Type B pancreatic cell (in vitro differentiated cells): ENCODE results near the gene MLLT1. TPM values are rescaled to one million over a fixed set of nuclear protein-coding genes. Genes with fewer than 3 reads are reported as not detected.

Source experiments
- DNase-seq: peaks from one replicate; pipeline ENCODE4 v3.0.0; 2021; ENCODE audit warnings: mixed read lengths; ENCODE audit not compliant: unreplicated experiment; ENCODE audit errors: extremely low spot score
- H3K27ac Mint-ChIP-seq: 2 replicates; pipeline ENCODE4 v1.8.0; 2021; ENCODE audit warnings: mild to moderate bottlenecking, mixed read lengths
- H3K27me3 Mint-ChIP-seq: 2 replicates; pipeline ENCODE4 v1.8.0; 2021; ENCODE audit warnings: mixed read lengths
- H3K36me3 Mint-ChIP-seq: 2 replicates; pipeline ENCODE4 v1.8.0; 2021; ENCODE audit warnings: mixed read lengths
- H3K4me1 Mint-ChIP-seq: one replicate; pipeline ENCODE4 v1.8.0; 2021; ENCODE audit warnings: mixed read lengths; ENCODE audit not compliant: unreplicated experiment
- H3K4me3 Mint-ChIP-seq: 2 replicates; pipeline ENCODE4 v1.8.0; 2021; ENCODE audit warnings: mild to moderate bottlenecking, mixed read lengths
- H3K9me3 Mint-ChIP-seq: 2 replicates; pipeline ENCODE4 v1.8.0; 2021; ENCODE audit warnings: mixed read lengths
- CTCF ChIP-seq: fragments of 200-600 bp; sonication (generic); conservative IDR thresholded peaks from 2 replicates; pipeline ENCODE4 v1.5.0; 2021; ENCODE audit warnings: antibody characterized with exemption, mild to moderate bottlenecking
- total RNA-seq: library from RNA; stranded (reverse); gene quantifications from 2 replicates; pipeline ENCODE4 v1.2.1, GENCODE V29; 2021; ENCODE audit warnings: low replicate concordance

MLLT1 gene
- total RNA-seq, 1 donor from 2014 or later, result 106 TPM

- Mint-ChIP-seq H3K4me1 (no peaks in the 10 kb centered on the region), H3K4me3 (no peak overlapping the region), H3K36me3 (no peaks in the 10 kb centered on the region), H3K27me3 (no peaks in the 10 kb centered on the region), H3K27ac (no peak overlapping the region), H3K9me3 (peaks cover 5% of the 10 kb centered on the region)
- no peak for TF ChIP-seq CTCF
- no peak for DNase-seq
These were observed 112.7 kb downstream of the MLLT1 start for GRCh38 chr19:6167115-6167514.

DNA sequence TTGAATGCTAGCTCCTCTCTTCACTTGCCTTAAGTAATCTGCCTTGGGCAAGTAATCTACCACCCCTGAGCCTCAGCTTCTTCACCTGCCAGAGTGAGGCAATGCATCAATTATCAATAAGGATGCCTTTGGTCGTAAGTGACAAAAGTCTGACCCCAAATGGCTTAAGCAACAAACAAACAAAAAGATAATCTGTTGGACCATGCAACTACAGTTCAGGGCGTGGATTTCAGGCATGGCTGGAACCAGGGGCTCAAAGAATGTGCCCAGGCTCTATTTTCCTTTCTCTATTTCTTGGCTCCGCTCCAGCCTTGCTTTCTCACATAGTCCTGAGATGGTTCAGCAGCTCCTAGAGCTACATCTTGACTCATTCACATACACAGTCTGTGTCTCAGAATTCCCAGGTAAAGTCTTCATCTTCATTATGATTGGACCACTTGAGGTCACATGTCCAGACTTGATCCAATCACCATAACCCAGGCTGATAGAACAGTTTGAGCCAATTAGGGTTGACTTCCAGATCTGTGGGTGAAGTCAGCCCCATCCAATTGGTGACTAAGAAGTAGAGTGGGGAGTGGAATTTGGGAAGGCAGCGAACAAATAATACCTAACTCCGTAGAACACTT lies 114.8 kb downstream of the MLLT1 start:
- Mint-ChIP-seq H3K27me3 (no peaks in the 10 kb centered on the region), H3K4me3 (no peak overlapping the region), H3K4me1 (no peaks in the 10 kb centered on the region), H3K36me3 (no peaks in the 10 kb centered on the region), H3K9me3 (peaks cover 5% of the 10 kb centered on the region), H3K27ac (no peak overlapping the region)
- TF ChIP-seq CTCF, result no peak
- no peak for DNase-seq

DNA sequence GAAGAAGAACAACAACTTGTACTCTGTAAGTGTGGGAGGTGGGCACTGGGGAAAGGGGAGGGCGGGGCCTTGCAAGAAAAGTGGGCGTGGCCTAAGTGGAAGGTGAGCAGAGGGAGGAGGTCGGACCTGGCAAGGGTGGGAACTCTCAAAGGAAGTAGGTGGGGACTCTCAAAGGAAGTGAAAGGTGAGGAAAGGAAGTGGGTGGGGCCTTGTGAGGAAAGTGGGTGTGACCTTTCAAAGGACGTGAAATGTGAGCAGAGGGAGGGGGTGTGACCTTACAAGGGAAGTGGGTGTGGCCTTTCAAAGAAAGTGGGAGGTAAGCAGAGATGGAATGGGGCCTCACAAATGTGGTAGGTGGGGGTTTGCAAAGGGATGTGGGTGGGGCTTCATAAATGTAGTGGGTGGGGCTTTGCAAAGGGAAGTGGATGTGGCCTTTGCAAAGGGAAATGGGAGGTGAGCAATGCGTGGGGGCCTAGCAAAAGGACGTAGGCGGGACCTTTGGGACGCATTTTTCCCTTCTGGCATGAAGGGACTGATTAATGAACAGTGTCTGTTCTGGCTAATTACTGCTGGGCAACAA lies 118.4 kb downstream of the MLLT1 start:
- H3K4me3 Mint-ChIP-seq, result no peak overlapping the region
- no peak for DNase-seq
- H3K4me1 Mint-ChIP-seq, result no peaks in the 10 kb centered on the region
- H3K27me3 Mint-ChIP-seq, result no peaks in the 10 kb centered on the region
- H3K36me3 Mint-ChIP-seq, result no peaks in the 10 kb centered on the region
- no peak overlapping the region for H3K27ac Mint-ChIP-seq
- peaks cover 5% of the 10 kb centered on the region for H3K9me3 Mint-ChIP-seq
- TF ChIP-seq CTCF, result no peak

Other genes starting within 250 kb of the MLLT1 start
- gene RFX2, start 169.5 kb downstream of the MLLT1 start, total RNA-seq, result 7.0 and 18.0 TPM in 2 replicates
- gene ACSBG2, start 144.3 kb downstream of the MLLT1 start, total RNA-seq, result not detected in 2 replicates
- not detected in 2 replicates for gene ACER1, start 53.6 kb upstream of the MLLT1 start, total RNA-seq
- 61.6 and 70.7 TPM in 2 replicates for gene CLPP, start 81.6 kb upstream of the MLLT1 start, total RNA-seq
- gene ALKBH7, start 92.8 kb upstream of the MLLT1 start, total RNA-seq, result 53.2 and 71.0 TPM in 2 replicates
- 2.8 and 4.8 TPM in 2 replicates for gene PSPN, start 96.0 kb upstream of the MLLT1 start, total RNA-seq
- 63.3 and 72.4 TPM in 2 replicates for gene GTF2F1, start 113.2 kb upstream of the MLLT1 start, total RNA-seq
- gene KHSRP, start 144.8 kb upstream of the MLLT1 start, total RNA-seq, result 336 and 414 TPM in 2 replicates
- 1.0 and 1.1 TPM in 2 replicates for gene SLC25A41, start 153.8 kb upstream of the MLLT1 start, total RNA-seq
- 67.5 and 86.6 TPM in 2 replicates for gene SLC25A23, start 179.8 kb upstream of the MLLT1 start, total RNA-seq
- gene CRB3, start 184.3 kb upstream of the MLLT1 start, total RNA-seq, result 30.6 and 63.3 TPM in 2 replicates
- 0.93 and 0.94 TPM in 2 replicates for gene DENND1C, start 201.8 kb upstream of the MLLT1 start, total RNA-seq
- 6.8 and 10.9 TPM in 2 replicates for gene TUBB4A, start 222.3 kb upstream of the MLLT1 start, total RNA-seq